Thoracic aorta (tissue), 2 donors: ENCODE data around the gene TRMU. TPM values are rescaled to one million over a fixed set of nuclear protein-coding genes. Genes with fewer than 3 reads are reported as not detected.

Experiments used
- ATAC-seq: fragments of 150-250 bp; one replicate; pipeline ENCODE4 v1.8.0; 2017; ENCODE audit warnings: low read depth; ENCODE audit not compliant: insufficient number of reproducible peaks, low FRiP score
- DNase-seq: peaks from one replicate; pipeline ENCODE4 v3.0.0-alpha.2; 2020; ENCODE audit warnings: low spot score
- H3K27ac ChIP-seq, 2 donors: fragments of 200-600 bp; sonication (generic); 1 replicate in 1 of 2; 2 replicates in 1 of 2; pipeline ENCODE4 v1.5.1; 2016; ENCODE audit warnings: mild to moderate bottlenecking in 2 of 2, moderate library complexity in 2 of 2
- H3K27me3 ChIP-seq: fragments of 200-600 bp; sonication (generic); replicated peaks from 2 replicates; pipeline ENCODE4 v1.6.0; 2016; ENCODE audit warnings: mild to moderate bottlenecking; ENCODE audit not compliant: insufficient read depth
- H3K36me3 ChIP-seq: fragments of 200-600 bp; sonication (generic); one replicate; pipeline ENCODE4 v1.5.1; 2016
- H3K4me1 ChIP-seq, 2 donors: fragments of 200-600 bp; sonication (generic); 1 replicate in 1 of 2; 2 replicates in 1 of 2; pipeline versions ENCODE4 v1.5.1 to v1.6.0; 2016; ENCODE audit warnings: low read depth in 2 of 2, mild to moderate bottlenecking in 1 of 2; ENCODE audit not compliant: control insufficient read depth in 1 of 2
- H3K4me3 ChIP-seq: fragments of 200-600 bp; sonication (generic); 2 replicates; pipeline ENCODE4 v1.5.1; 2016; ENCODE audit warnings: mild to moderate bottlenecking
- H3K9me3 ChIP-seq: fragments of 200-600 bp; sonication (generic); 2 replicates; pipeline ENCODE4 v1.5.1; 2016
- CTCF ChIP-seq: fragments of 200-600 bp; sonication (generic); IDR thresholded peaks from one replicate; pipeline ENCODE4 v1.5.1; 2019; ENCODE audit warnings: antibody characterized with exemption
- total RNA-seq, 2 donors: library from RNA; depleted of rRNA; stranded (reverse); fragments of >200 nt; gene quantifications; one replicate each; pipeline versions ENCODE4 v1.1.0 to v1.2.3, GENCODE V29; 2016

The TRMU gene
- total RNA-seq, 2 donors from 2014 or later: 30.2 to 45.4 TPM

- Histone ChIP-seq H3K27me3 (no peaks in the 10 kb centered on the region), H3K36me3 (peaks cover 18% of the 10 kb centered on the region), H3K4me1 (peaks cover 10 to 20% of the 10 kb centered on the region in 2 donors), H3K27ac (peak within 1 kb of the TSS; percentile 97 to 99), H3K9me3 (no peaks in the 10 kb centered on the region), H3K4me3 (peak within 1 kb of the TSS; percentile 92)
- no peak for TF ChIP-seq CTCF
- peak; percentile 92 for ATAC-seq
- peak; percentile 89 for DNase-seq
Observed at GRCh38 chr22:46296257-46297150, 39.0 kb upstream of the TRMU start, which contains the start of gene GTSE1. GTSE1 (plus strand) TSS chr22:46296870; CDS start chr22:46297401, 531 bp downstream.

GRCh38 chr22:46297151-46297812 is 38.2 kb upstream of the TRMU start:
- DNase-seq: no peak
- no peaks in the 10 kb centered on the region for H3K9me3 ChIP-seq
- H3K4me3 ChIP-seq: peak overlapping the region; percentile 92
- ATAC-seq: no peak
- peaks cover 10% of the 10 kb centered on the region for H3K36me3 ChIP-seq
- H3K27me3 ChIP-seq: no peaks in the 10 kb centered on the region
- peaks cover 10 to 20% of the 10 kb centered on the region in 2 donors for H3K4me1 ChIP-seq
- no peak for TF ChIP-seq CTCF
- no peak overlapping the region for H3K27ac ChIP-seq

- no peak overlapping the region for H3K4me3 ChIP-seq
- ATAC-seq (no peak), DNase-seq (no peak)
- TF ChIP-seq CTCF: no peak
- H3K27me3 ChIP-seq: no peaks in the 10 kb centered on the region
- no peak overlapping the region for H3K27ac ChIP-seq
- H3K36me3 ChIP-seq: no peaks in the 10 kb centered on the region
- peaks cover 10 to 20% of the 10 kb centered on the region in 2 donors for H3K4me1 ChIP-seq
- no peaks in the 10 kb centered on the region for H3K9me3 ChIP-seq
Observed at GRCh38 chr22:46299101-46299500, 36.4 kb upstream of the TRMU start.

GRCh38 chr22:46300491-46300890 is 35.0 kb upstream of the TRMU start:
- Histone ChIP-seq H3K4me1 (peaks cover 10 to 17% of the 10 kb centered on the region in 2 donors), H3K36me3 (no peaks in the 10 kb centered on the region), H3K4me3 (no peak overlapping the region), H3K27ac (no peak overlapping the region), H3K9me3 (no peaks in the 10 kb centered on the region), H3K27me3 (no peaks in the 10 kb centered on the region)
- no peak for TF ChIP-seq CTCF
- no peak for DNase-seq
- no peak for ATAC-seq

- no peak for TF ChIP-seq CTCF
- Histone ChIP-seq H3K4me3 (no peak overlapping the region), H3K9me3 (no peaks in the 10 kb centered on the region), H3K27ac (no peak overlapping the region), H3K36me3 (no peaks in the 10 kb centered on the region), H3K27me3 (no peaks in the 10 kb centered on the region), H3K4me1 (no peaks in the 10 kb centered on the region)
- no peak for ATAC-seq
- no peak for DNase-seq
Observed at GRCh38 chr22:46303347-46303965, 32.1 kb upstream of the TRMU start.
